SK-N-SH (cell line): Measurements from ENCODE around the gene AMMECR1.

ENCODE experiments used
- CTCF ChIP-seq: fragments of 200-600 bp; sonication (generic); IDR thresholded peaks from 2 replicates; pipeline ENCODE4 v1.6.1; 2017; ENCODE audit warnings: antibody characterized with exemption, mild to moderate bottlenecking, moderate library complexity
- GABPA ChIP-seq: IDR thresholded peaks from 2 replicates; pipeline ENCODE4 v1.4.0; 2012; ENCODE audit warnings: low read depth, mild to moderate bottlenecking
- MAX ChIP-seq: IDR thresholded peaks from 2 replicates; pipeline ENCODE4 v1.4.0; 2012; ENCODE audit warnings: low read depth
- RAD21 ChIP-seq: IDR thresholded peaks from 2 replicates; pipeline ENCODE4 v1.6.1; 2012; ENCODE audit warnings: mild to moderate bottlenecking, low read length
- RCOR1 ChIP-seq: fragments of 150-350 bp; IDR thresholded peaks from 2 replicates; pipeline ENCODE4 v1.6.1; 2017; ENCODE audit warnings: antibody characterized with exemption, low read length
- TAF1 ChIP-seq: IDR thresholded peaks from 2 replicates; pipeline ENCODE4 v1.6.1; 2012; ENCODE audit warnings: low read depth, mild to moderate bottlenecking, low read length, moderate library complexity, borderline replicate concordance

GRCh38 chrX:110215411-110215810 lies 102.5 kb downstream of the AMMECR1 start:
- TF ChIP-seq MAX = no peak
- TF ChIP-seq RCOR1 = no peak
- TF ChIP-seq CTCF = no peak
- no peak for TF ChIP-seq RAD21
- TF ChIP-seq GABPA = no peak
- no peak for TF ChIP-seq TAF1
